DMS114 treated with DMSO at 0.1 percent for 48 hours (cell line): ENCODE results near the gene SLC4A8.

ENCODE experiments used
- DNase-seq: peaks from one replicate; lab custom pipeline; 2025; ENCODE audit not compliant: unreplicated experiment; lab: John Stamatoyannopoulos, UW

SLC4A8 gene

GRCh38 chr12:51521554-51522276 is 97.1 kb downstream of the SLC4A8 start:
- DNase-seq = no peak

DNA sequence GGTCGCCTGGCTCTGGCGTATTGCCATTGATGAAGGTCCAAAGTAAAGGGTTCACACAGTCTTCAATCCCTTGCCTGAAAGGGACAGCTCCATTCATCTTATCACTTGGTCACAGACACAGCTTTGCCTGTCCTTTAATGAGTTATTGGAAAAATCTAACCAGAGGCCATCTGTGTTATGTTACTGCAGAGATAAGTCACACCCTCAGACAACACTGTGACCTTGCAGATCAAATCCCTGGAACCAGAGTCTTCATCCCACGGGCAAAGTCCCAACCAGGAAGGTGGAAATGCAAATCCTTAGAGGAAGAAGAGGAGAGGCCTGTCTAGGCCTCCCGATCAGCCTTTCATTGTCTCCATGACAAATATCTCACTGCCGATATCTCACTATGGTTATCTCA is 98.1 kb downstream of the SLC4A8 start:
- no peak for DNase-seq

DNA sequence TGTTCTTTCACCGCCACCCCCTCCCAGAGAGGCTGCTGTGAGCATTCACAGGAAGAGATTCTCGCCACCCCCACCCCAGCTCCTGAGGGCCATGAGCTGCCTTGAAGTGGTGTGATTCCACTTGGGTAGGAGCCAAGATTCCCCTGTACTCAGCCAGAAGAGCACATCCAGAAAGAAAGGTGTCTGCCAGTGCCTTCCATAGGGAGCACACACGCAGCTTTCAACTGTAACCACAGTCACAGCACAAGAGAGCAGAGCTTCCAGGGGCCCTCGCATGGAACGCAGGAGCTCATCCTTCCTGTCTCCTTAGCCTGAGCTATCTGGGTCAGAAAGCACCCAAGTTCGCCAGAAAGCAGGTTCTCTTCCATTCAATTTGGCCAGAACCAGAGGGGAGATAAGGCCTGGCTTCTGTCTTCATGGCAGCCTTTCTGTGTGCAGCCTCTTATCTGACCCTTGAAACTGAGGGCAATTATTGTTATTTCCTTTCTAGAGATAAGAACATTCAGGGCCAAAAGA is 99.8 kb downstream of the SLC4A8 start:
- no peak for DNase-seq

DNA sequence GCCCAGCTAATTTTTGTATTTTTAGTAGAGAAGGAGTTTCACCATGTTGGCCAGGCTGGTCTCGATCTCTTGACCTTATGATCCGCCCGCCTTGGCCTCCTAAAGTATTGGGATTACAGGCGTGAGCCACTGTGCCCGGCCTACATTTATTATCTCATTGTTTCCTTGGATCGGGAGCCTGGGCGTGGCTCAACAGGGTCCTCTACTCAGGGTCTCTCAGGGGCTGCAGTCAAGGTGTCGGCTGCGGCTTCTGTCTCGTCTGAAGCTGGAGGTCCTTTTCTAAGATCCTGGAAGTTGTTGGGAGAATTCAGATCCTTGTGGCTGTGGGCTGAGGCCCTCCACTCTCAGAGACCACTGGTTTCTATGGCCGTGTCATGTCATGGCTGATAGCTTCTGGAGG is 100.9 kb downstream of the SLC4A8 start:
- DNase-seq = no peak

DNA sequence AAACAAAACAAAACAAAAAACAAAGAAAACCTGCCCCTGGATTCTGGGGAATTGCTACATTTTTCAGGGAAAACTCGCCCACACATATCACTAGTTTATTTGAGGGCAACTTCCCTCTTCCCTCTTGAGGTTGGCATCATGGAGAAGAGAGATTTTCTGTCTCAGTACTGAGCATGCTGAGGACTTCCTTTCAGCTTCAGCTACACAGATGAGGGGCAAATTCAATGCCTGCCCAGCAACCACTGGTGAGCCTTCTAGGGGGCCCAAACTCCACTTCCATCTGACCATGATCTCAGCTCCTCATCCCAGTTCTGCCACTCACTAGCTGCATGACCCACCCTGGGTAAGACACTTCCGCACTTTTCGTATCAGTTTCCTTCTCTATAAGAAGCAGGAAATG is 103.3 kb downstream of the SLC4A8 start:
- DNase-seq = no peak

GRCh38 chr12:51528852-51529650 is 104.4 kb downstream of the SLC4A8 start:
- DNase-seq = no peak

GRCh38 chr12:51529651-51529970 is 105.0 kb downstream of the SLC4A8 start:
- no peak for DNase-seq

DNA sequence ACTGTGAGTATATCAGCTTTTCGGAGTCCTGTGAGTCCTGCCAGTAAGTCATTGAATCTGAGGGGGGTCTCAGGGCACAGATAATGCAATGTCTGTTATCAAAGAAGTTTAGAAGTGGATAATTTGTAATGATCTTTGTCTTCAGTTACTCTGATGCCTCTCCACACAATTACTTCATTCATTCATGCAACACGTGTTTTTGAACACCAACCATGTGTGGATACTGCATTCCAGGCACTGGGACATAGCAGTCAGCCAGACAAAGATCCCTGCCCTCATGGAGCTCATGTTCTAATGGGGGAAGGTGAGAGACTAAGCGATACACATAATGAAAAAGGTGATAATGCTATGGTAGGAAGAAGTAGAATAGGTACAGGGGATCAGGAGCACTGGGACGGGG is 105.6 kb downstream of the SLC4A8 start:
- DNase-seq = no peak

DNA sequence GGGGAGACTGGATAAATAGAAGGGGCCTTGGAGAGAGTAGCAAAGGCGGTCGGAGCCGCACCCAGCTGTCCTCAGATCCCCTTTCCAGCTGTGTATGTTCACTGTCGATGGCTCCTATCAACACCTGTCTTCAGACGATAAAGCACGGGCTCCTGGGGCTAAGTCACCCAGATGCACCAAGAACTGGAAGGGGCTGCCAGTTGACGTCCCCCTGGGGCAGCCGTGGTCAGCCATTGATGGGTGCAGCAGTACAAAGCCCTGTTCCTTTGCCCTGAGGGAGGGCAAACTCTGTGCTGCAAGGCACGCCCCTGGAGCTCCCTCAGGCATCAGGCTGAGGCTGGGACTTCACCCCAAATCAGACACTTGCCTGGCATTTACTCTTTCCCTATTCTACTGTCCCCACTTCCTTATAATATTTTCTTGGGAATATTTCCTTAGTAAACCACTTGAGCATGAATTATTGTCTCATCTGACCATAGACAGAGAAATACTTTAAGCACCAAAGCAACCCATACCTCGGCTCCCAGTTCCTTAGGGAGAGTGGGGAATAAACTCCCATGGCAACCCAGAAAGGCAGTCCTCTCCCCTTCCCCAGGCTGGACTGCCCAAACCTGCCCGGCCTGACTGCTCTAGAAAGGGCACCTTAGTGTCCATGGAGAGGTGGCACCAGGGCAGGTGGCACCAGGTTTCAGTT is 106.8 kb downstream of the SLC4A8 start:
- DNase-seq = no peak

GRCh38 chr12:51531978-51532497 is 107.4 kb downstream of the SLC4A8 start:
- DNase-seq = peak; percentile 78

- DNase-seq = peak; percentile 42
These were observed 109.2 kb downstream of the SLC4A8 start for GRCh38 chr12:51533799-51534198.

GRCh38 chr12:51534216-51535074 is 109.8 kb downstream of the SLC4A8 start:
- DNase-seq = no peak

DNA sequence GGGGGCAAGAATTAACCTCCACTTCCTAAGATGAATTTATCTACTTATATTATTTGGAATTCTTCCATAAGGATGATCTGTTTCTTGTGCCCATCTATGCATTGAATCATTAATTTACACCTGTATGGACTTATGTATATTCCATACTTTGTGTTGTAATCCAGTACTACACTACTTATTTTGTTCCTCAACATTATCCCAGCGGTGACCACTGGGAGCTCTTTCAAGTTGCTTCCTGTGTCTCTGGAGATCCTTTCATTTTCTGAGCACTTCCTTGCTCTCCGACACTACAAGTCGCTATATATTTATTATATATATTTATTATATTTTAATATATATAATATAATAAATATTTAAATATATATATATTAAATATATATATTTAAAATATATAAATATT is 111.5 kb downstream of the SLC4A8 start:
- DNase-seq = peak; percentile 52

- no peak for DNase-seq
These were observed 113.5 kb downstream of the SLC4A8 start for GRCh38 chr12:51538149-51538548.

DNA sequence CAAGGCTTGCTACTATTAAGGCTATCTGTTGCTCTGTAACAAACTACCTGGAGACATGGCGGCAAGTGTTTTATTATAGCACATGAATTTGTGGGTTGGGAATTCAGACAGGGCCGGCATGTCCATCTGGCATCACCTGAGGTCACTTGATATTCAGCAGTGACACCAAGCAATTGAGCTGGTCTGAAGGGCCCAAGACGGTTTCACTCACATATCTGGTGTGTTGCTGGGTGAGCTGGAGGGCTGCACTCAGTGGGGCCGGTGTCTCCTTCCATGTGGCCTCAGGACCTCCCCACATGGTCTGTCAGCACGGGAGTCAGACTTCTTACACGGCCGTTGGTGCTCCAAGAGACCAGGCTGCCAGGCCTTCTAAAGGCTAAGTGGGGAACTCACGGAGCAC is 114.0 kb downstream of the SLC4A8 start:
- no peak for DNase-seq

DNA sequence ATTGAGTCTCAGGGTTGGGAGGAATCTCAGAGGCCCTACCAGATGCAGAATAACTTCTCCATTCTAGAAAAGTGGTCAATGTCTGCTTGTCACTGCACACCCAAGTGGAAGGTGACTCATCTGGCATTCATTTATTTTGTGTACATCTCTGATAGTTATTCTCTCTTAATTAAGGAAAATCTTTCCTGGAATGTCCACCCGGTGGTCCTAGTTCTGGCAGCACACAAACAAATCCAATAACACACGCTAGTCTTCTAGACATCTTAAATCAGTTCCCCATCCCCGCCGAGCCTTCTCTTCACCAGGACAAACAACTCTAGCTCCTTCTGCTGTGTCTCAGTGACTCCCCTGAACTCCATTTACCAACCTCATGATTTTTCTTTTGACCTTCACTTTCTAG is 116.4 kb downstream of the SLC4A8 start:
- DNase-seq = no peak

DNA sequence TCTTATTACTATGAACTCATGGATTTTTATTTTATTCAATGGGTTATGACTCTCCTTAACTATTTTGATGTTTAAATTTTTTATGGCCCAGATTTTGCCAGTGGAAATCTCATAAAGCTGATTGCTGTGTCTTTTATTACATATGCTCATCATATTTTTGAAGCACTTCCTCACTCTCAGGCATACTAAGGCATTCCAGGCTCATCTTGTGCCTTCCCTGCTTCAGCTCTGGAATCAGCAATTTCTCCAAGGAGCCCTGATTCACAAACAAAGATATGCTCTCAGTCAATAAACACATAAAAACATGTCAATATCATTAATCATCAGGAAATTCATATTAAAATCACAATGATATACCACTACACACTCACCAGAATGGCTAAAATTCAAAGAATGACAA is 121.5 kb downstream of the SLC4A8 start:
- DNase-seq = no peak

GRCh38 chr12:51547606-51548005 is 123.0 kb downstream of the SLC4A8 start:
- no peak for DNase-seq

DNA sequence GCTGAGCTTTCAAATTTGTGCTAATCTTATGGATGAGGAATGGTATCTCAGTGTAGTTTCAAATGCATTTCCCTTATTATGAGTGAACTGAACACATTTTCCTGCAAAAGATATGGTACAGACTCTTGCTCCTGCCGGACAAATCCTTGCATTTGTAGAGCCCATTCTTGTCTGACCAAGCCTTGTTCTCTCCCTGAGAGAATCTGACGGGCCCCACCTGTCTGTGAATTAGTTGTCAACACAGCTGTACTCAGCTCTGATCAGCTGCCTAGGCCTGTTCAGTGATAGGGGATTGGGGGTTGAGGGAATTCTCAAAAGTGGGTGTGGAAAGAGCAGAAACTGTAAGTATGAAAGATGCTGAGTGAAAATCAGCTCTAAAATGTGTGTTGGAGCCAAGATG is 123.6 kb downstream of the SLC4A8 start:
- no peak for DNase-seq

DNA sequence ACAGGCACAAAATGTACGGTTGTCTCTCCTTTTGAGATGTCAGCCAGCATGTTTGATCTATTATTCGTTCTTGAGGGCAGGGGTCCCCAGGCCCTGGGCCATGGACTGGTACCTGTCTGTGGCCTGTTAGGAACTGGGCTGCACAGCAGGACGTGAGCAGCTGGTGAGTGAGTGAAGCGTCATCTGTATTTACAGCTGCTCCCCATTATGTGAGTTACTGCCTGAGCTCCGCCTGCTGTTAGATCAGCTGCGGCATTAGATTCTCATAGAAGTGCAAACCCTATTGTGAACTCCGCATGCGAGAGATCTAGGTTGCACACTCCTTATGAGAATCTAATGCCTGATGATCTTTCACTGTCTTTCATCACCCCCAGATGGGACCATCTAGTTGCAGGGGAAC is 125.0 kb downstream of the SLC4A8 start:
- DNase-seq = no peak
